HG02763 (cell line): ENCODE measurements around the gene INF2.
"Not testable (repeated sequence)": the region's sequence is repeated elsewhere in the genome, so short reads cannot be mapped to it uniquely, and the experiment has no call there.

Experiments used
- ATAC-seq: cut with Tn5 transposase; IDR thresholded peaks from one replicate; pipeline ENCODE4 v1.9.1; 2021; ENCODE audit warnings: mild to moderate bottlenecking, moderate library complexity; ENCODE audit not compliant: unreplicated experiment

INF2 gene

GRCh38 chr14:104656014-104656714 is 33.3 kb upstream of the INF2 start:
- no peak for ATAC-seq

GRCh38 chr14:104657101-104657524 is 32.3 kb upstream of the INF2 start:
- no peak for ATAC-seq

- ATAC-seq, result no peak
Measured at GRCh38 chr14:104657563-104658324, 31.7 kb upstream of the INF2 start.

- no peak for ATAC-seq
Measured at GRCh38 chr14:104658325-104658712, 31.1 kb upstream of the INF2 start.

GRCh38 chr14:104659146-104659545 is 30.3 kb upstream of the INF2 start:
- no peak for ATAC-seq

GRCh38 chr14:104659764-104660523 is 29.5 kb upstream of the INF2 start:
- no peak for ATAC-seq

GRCh38 chr14:104660597-104660996 is 28.8 kb upstream of the INF2 start:
- ATAC-seq, result peak; percentile 30

GRCh38 chr14:104661086-104661485 is 28.3 kb upstream of the INF2 start:
- ATAC-seq, result no peak

GRCh38 chr14:104661528-104662157 is 27.8 kb upstream of the INF2 start:
- not testable (repeated sequence) for ATAC-seq

GRCh38 chr14:104662472-104662871 is 26.9 kb upstream of the INF2 start:
- not testable (repeated sequence) for ATAC-seq

GRCh38 chr14:104664107-104664506 is 25.3 kb upstream of the INF2 start:
- no peak for ATAC-seq

GRCh38 chr14:104664588-104664987 is 24.8 kb upstream of the INF2 start:
- ATAC-seq, result no peak

- no peak for ATAC-seq
Measured at GRCh38 chr14:104665114-104665656, 24.2 kb upstream of the INF2 start.

- ATAC-seq, result no peak
Measured at GRCh38 chr14:104665657-104666522, 23.5 kb upstream of the INF2 start.

GRCh38 chr14:104666523-104666895 is 22.9 kb upstream of the INF2 start:
- ATAC-seq, result not testable (repeated sequence)

GRCh38 chr14:104666981-104667380 is 22.4 kb upstream of the INF2 start:
- ATAC-seq, result no peak

- ATAC-seq, result no peak
Measured at GRCh38 chr14:104669697-104670096, 19.7 kb upstream of the INF2 start.

- ATAC-seq, result not testable (repeated sequence)
Measured at GRCh38 chr14:104671330-104671977, 18.0 kb upstream of the INF2 start.

GRCh38 chr14:104672119-104672518 is 17.3 kb upstream of the INF2 start:
- ATAC-seq, result not testable (repeated sequence)
